Fibroblast of villous mesenchyme (primary cell): ENCODE results near the gene TARBP2. TPM values are rescaled to one million over a fixed set of nuclear protein-coding genes. Genes with fewer than 3 reads are reported as not detected.

Experiments
- DNase-seq: peaks from one replicate; pipeline ENCODE4 v3.0.0-alpha.2; 2010; ENCODE audit warnings: low read depth
- H3K4me3 ChIP-seq: 2 replicates; pipeline ENCODE4 v1.5.1; 2011; ENCODE audit warnings: low read depth, mild to moderate bottlenecking, low read length
- total RNA-seq: library from RNA; depleted of rRNA; stranded (reverse); fragments of >200 nt; gene quantifications from 2 replicates; pipeline ENCODE4 v1.2.3, GENCODE V29; 2012
- TF ChIP-seq, protein P1 (sequence below): IDR thresholded peaks from 2 replicates; pipeline ENCODE4 v1.5.1; 2012; ENCODE audit warnings: low read depth, mild to moderate bottlenecking, low read length; ENCODE audit not compliant: insufficient read depth

The TARBP2 gene
- total RNA-seq, 1 donor: 54.8 TPM

DNA sequence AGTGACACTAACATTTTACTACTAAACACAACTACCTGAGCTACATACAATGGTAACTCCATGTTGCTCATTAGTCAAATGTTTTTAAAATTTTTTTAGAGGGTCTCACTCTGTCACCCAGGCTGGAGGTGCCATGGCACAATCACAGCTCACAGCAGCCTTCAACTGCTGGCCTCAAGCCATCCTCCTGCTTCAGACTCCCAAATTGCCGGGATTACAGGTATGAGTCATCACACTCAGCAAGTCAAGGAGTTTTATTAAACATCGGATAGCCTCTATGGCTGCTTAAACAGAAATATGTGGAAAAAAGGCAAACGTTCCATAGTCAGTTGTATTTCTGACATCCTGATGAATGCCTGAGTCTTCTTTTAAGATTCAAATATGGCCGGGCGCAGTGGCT, 17.3 kb downstream of the TARBP2 start:
- H3K4me3 ChIP-seq: no peak overlapping the region
- DNase-seq: no peak
- TF ChIP-seq, protein P1, sequence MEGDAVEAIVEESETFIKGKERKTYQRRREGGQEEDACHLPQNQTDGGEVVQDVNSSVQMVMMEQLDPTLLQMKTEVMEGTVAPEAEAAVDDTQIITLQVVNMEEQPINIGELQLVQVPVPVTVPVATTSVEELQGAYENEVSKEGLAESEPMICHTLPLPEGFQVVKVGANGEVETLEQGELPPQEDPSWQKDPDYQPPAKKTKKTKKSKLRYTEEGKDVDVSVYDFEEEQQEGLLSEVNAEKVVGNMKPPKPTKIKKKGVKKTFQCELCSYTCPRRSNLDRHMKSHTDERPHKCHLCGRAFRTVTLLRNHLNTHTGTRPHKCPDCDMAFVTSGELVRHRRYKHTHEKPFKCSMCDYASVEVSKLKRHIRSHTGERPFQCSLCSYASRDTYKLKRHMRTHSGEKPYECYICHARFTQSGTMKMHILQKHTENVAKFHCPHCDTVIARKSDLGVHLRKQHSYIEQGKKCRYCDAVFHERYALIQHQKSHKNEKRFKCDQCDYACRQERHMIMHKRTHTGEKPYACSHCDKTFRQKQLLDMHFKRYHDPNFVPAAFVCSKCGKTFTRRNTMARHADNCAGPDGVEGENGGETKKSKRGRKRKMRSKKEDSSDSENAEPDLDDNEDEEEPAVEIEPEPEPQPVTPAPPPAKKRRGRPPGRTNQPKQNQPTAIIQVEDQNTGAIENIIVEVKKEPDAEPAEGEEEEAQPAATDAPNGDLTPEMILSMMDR: no peak

GRCh38 chr12:53523131-53523530, 22.0 kb downstream of the TARBP2 start:
- no peak for DNase-seq
- TF ChIP-seq, protein P1: no peak
- H3K4me3 ChIP-seq: no peak overlapping the region

DNA sequence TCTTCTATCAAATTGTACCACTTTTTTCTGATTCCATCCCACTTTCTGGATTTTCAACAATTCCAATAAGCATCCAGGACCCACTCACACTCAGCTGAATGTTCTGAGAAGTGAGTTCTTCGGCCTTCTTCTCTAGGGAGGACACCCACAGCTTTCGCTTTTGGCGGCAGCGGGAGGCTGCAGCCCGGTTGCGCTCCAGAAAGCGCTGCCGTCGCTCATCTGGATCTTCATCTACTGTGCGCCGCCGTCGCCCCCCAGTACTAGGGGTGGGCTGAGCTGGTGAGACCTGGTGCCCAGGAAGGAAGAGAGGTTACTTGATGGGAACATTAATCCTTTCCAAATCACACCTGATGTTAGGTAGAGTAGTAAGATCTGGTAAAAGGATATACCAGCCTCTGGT, 23.4 kb downstream of the TARBP2 start:
- DNase-seq: no peak
- TF ChIP-seq, protein P1: no peak

GRCh38 chr12:53530061-53530460, 29.0 kb downstream of the TARBP2 start:
- TF ChIP-seq, protein P1: no peak
- H3K4me3 ChIP-seq: no peak overlapping the region
- no peak for DNase-seq

More for the DNA sequence above, 23.4 kb downstream of the TARBP2 start:
- H3K4me3 ChIP-seq: no peak overlapping the region

DNA sequence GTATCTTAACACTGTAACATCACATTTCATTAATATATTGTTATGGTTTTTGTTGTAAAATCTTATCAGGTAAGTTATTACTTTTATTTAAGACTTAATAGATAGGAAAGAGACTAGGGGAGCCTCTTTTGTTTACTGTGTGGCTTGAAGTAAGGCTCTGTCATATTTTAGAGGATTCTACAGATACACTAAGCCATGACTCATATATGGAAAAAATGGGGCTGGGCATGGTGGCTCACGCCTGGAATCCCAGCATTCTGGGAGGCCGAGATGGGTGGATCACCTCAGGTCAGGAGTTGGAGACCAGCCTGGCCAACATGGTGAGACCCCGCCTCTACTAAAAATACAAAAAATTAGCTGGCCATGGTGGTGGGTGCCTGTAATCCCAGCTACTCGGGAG, 29.8 kb downstream of the TARBP2 start:
- no peak overlapping the region for H3K4me3 ChIP-seq
- DNase-seq: peak; percentile 48
- TF ChIP-seq, protein P1: no peak

DNA sequence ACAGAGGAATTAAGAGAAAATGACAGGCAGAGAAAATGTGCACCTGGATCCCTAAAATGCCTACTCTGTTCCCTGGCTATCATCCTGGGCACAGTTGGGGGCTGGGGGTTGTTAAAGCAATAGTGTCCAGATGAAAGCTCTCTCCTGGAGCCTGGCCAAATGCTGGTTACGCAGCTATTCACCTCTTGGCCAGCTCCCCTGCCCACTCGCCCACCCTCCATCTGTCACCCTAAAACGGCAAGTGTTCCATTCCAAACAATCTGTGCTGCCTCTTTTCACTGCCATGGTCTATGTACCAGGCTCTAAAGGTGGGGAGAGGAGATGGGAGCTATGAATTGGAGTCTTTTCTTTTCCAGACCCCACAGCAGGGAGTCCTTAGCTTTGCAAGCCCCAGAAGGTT, 30.9 kb downstream of the TARBP2 start:
- TF ChIP-seq, protein P1: no peak
- DNase-seq: no peak

More for the DNA sequence above, 30.9 kb downstream of the TARBP2 start:
- no peak overlapping the region for H3K4me3 ChIP-seq
